Vagina (tissue), 2 donors: ENCODE results near the gene OPTC. TPM values are rescaled to one million over a fixed set of nuclear protein-coding genes. Genes with fewer than 3 reads are reported as not detected.
"Not testable (repeated sequence)": the region's sequence is repeated elsewhere in the genome, so short reads cannot be mapped to it uniquely, and the experiment has no call there.

ENCODE experiments used
- DNase-seq, 2 donors: peaks; one replicate each; pipeline ENCODE4 v3.0.0-alpha.2; 2017; ENCODE audit errors: extremely low spot score in 2 of 2
- H3K27ac ChIP-seq: fragments of 200-600 bp; sonication (generic); one replicate; pipeline ENCODE4 v1.5.1; 2019
- H3K27me3 ChIP-seq: fragments of 200-600 bp; sonication (generic); one replicate; pipeline ENCODE4 v1.5.1; 2019
- H3K36me3 ChIP-seq, 2 donors: fragments of 200-600 bp; sonication (generic); one replicate each; pipeline ENCODE4 v1.5.1; 2017 to 2019
- H3K4me1 ChIP-seq: fragments of 200-600 bp; sonication (generic); one replicate; pipeline ENCODE4 v1.5.1; 2019
- H3K4me3 ChIP-seq, 2 donors: fragments of 200-600 bp; sonication (generic); 1 replicate in 1 of 2; 2 replicates in 1 of 2; pipeline ENCODE4 v1.5.1; 2016 to 2019
- H3K9me3 ChIP-seq: fragments of 200-600 bp; sonication (generic); one replicate; pipeline ENCODE4 v1.5.1; 2019
- POLR2A ChIP-seq, 2 donors: fragments of 450-650 bp; IDR thresholded peaks; one replicate each; pipeline ENCODE4 v1.6.1; 2017; ENCODE audit warnings: antibody characterized with exemption in 2 of 2, mild to moderate bottlenecking in 2 of 2, moderate library complexity in 2 of 2
- POLR2AphosphoS5 ChIP-seq, 2 donors: sonication (generic); formaldehyde crosslinking; IDR thresholded peaks; one replicate each; pipeline ENCODE4 v1.9.0; 2017; ENCODE audit warnings: antibody characterized with exemption in 2 of 2, mild to moderate bottlenecking in 2 of 2, low read depth in 1 of 2; ENCODE audit not compliant: insufficient read depth in 1 of 2
- intact Hi-C: fragments of 100-400 bp; cut with DNase I; formaldehyde crosslinking; loops from one replicate; pipeline ENCODE4 v1.15.1; 2023
- total RNA-seq: library from RNA; depleted of rRNA; stranded (reverse); fragments of >200 nt; gene quantifications from one replicate; pipeline ENCODE4 v1.2.3, GENCODE V29; 2016
- TF ChIP-seq, protein P1 (sequence below), 3 experiments: fragments of 450-650 bp in 2 of 3; fragments of 200-600 bp in 1 of 3; sonication (generic) in 1 of 3; IDR thresholded peaks; one replicate each; pipeline ENCODE4 v1.5.1; 2017 to 2019; ENCODE audit warnings: antibody characterized with exemption in 3 of 3, mild to moderate bottlenecking in 2 of 3, moderate library complexity in 2 of 3

The OPTC gene, protein sequence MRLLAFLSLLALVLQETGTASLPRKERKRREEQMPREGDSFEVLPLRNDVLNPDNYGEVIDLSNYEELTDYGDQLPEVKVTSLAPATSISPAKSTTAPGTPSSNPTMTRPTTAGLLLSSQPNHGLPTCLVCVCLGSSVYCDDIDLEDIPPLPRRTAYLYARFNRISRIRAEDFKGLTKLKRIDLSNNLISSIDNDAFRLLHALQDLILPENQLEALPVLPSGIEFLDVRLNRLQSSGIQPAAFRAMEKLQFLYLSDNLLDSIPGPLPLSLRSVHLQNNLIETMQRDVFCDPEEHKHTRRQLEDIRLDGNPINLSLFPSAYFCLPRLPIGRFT
- total RNA-seq: not detected

DNA sequence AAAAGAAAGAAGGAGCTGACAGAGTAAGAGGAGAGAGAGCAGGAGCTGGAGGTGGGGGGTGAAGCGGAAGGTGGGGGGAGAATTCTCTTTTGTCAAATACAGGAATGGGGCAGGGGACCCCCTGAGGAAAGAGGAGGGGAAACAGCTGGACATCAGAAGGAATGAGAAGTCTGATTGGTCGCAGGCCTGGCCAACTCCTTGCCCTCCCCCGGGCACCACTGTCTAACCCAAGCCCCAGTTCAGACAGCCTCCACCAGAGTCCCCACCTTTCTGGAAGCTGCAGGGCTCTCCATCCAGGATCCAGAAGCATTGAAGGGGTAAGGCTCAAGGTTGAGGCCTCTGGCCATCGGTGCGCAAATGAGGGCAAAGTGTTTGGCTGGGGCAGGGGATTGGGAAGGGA, at the start of gene OPTC:
Gene OPTC (plus strand): TSS at position 253 of the 400 bp plus-strand sequence. CDS start 1,853 bp downstream, outside the sequence.
- no peaks in the 10 kb centered on the region for H3K9me3 ChIP-seq
- intact Hi-C loops: no loop called here
- no peak within 1 kb of the TSS for H3K27ac ChIP-seq
- H3K27me3 ChIP-seq: no peaks in the 10 kb centered on the region
- H3K4me1 ChIP-seq: peaks cover 10% of the 10 kb centered on the region
- TF ChIP-seq, protein P1, sequence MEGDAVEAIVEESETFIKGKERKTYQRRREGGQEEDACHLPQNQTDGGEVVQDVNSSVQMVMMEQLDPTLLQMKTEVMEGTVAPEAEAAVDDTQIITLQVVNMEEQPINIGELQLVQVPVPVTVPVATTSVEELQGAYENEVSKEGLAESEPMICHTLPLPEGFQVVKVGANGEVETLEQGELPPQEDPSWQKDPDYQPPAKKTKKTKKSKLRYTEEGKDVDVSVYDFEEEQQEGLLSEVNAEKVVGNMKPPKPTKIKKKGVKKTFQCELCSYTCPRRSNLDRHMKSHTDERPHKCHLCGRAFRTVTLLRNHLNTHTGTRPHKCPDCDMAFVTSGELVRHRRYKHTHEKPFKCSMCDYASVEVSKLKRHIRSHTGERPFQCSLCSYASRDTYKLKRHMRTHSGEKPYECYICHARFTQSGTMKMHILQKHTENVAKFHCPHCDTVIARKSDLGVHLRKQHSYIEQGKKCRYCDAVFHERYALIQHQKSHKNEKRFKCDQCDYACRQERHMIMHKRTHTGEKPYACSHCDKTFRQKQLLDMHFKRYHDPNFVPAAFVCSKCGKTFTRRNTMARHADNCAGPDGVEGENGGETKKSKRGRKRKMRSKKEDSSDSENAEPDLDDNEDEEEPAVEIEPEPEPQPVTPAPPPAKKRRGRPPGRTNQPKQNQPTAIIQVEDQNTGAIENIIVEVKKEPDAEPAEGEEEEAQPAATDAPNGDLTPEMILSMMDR (IDR thresholded peaks at IDR 0.05): no peak
- no peak for TF ChIP-seq POLR2AphosphoS5 (IDR thresholded peaks at IDR 0.05; ENCODE audit: insufficient read depth in 1 of 2, low read depth in 1 of 2)
- no peak for TF ChIP-seq POLR2A (IDR thresholded peaks at IDR 0.05)
- no peak within 1 kb of the TSS for H3K4me3 ChIP-seq
- H3K36me3 ChIP-seq: no peaks in the 10 kb centered on the region
- no peak for DNase-seq

DNA sequence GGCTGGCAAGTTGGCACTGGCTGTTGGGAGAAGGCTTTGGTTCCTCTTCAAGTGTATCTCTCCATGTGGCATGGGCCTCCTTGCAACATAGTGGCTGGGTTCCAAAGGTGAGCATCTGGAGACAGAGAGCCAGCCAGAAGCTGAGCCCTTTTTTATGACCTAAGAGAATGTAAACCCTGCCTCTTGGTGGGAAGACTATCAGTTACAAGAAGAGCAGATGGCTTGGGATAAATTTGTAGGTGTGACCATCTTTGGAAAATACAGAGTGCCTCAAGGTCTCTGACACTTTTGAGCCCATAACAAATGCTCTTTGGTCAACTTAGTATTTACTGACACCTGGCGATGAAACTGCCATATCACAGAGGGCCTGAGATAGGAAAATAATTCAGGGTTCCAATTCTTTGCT, 49.8 kb upstream of the OPTC start:
- H3K27ac ChIP-seq: no peak overlapping the region
- no peaks in the 10 kb centered on the region for H3K27me3 ChIP-seq
- DNase-seq: no peak
- intact Hi-C loops: loop anchor here (5.0 kb wide), 4 partner anchors 37 to 102 kb away; no protein-coding TSS in a partner anchor
- H3K4me3 ChIP-seq: no peak overlapping the region
- TF ChIP-seq POLR2AphosphoS5 (IDR thresholded peaks at IDR 0.05; ENCODE audit: insufficient read depth in 1 of 2, low read depth in 1 of 2) (no peak), POLR2A (IDR thresholded peaks at IDR 0.05) (no peak)
- TF ChIP-seq, protein P1 (IDR thresholded peaks at IDR 0.05): no peak
- H3K36me3 ChIP-seq: no peaks in the 10 kb centered on the region
- no peaks in the 10 kb centered on the region for H3K9me3 ChIP-seq
- H3K4me1 ChIP-seq: peaks cover 34% of the 10 kb centered on the region

DNA sequence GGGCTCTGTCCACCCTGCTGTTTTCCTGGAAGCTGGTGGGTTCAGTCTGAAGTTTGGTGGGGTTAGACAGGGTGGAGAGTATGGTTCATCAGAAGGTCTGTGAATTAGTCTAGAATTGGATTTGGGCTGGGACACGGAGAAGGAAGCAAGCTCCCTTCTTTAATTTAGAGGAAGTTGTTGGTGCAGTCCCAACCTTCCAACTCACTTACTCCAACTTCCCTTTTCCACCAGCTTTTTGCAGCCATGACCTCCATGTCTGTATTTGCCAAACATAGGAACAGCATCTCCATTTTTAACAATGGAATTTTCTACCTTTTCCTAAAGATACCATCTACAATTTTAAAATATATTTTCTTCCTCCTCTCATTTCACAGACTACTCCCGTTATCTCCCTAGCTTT, 46.8 kb upstream of the OPTC start:
- no peaks in the 10 kb centered on the region for H3K36me3 ChIP-seq
- peaks cover 30% of the 10 kb centered on the region for H3K4me1 ChIP-seq
- no peak for DNase-seq
- H3K27me3 ChIP-seq: no peaks in the 10 kb centered on the region
- H3K4me3 ChIP-seq: no peak overlapping the region
- TF ChIP-seq, protein P1 (IDR thresholded peaks at IDR 0.05): no peak
- TF ChIP-seq POLR2A (IDR thresholded peaks at IDR 0.05) (no peak), POLR2AphosphoS5 (IDR thresholded peaks at IDR 0.05; ENCODE audit: insufficient read depth in 1 of 2, low read depth in 1 of 2) (no peak)
- no peaks in the 10 kb centered on the region for H3K9me3 ChIP-seq
- intact Hi-C loops: no loop called here
- peak overlapping the region; percentile 88 for H3K27ac ChIP-seq

DNA sequence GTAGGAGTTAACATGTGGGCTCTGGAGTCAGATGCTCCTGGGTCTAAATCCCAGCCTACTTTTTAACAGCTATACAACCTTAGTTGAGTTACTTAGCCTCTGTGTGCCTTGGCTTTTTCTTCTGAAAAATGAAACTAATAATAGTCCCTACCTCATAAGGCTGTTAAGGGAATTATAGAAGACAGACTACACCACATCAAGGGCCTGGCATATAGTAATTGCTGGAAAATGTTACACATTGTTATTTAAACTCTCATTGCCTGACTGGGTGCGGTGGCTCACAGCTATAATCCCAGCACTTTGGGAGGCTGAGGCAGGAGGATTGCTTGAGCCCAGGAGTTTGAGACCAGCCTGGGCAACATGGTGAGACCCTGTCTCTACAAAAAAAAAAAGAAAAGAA, 46.4 kb upstream of the OPTC start:
- intact Hi-C loops, H3K36me3 ChIP-seq, H3K4me3 ChIP-seq, H3K27me3 ChIP-seq, DNase-seq, H3K9me3 ChIP-seq: not testable (repeated sequence)
- H3K4me1 ChIP-seq: peaks cover 30% of the 10 kb centered on the region
- H3K27ac ChIP-seq: peak overlapping the region; percentile 88

DNA sequence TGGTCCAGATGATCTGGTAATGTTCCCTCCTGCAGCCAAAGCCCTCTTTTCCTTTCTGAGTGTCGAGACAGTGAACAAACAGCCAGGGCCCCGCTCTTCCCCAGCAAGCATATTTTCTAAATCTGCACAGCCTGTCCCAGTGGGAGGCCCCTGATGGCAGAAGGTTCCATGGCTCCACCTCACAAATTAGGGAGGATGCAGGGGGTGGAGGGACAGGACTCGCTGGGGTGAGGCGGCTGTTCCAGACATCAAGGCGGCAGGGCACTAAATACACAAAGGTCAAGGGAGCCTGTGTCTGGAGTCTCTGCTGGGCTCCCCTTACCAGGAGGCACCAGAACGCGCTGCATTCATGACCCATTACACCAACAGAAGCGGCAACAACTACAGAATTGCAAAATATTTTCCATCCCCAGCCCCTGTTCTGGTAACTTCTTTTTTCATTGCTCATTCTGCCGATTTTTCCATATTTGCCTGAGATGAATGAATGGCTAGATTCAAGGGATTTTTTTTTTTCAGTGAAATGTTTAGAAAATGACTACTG, 45.4 kb upstream of the OPTC start:
- DNase-seq: no peak
- TF ChIP-seq, protein P1 (IDR thresholded peaks at IDR 0.05): no peak
- TF ChIP-seq POLR2A (IDR thresholded peaks at IDR 0.05) (peak in 1 of 2 donors; percentile 17), POLR2AphosphoS5 (IDR thresholded peaks at IDR 0.05; ENCODE audit: insufficient read depth in 1 of 2, low read depth in 1 of 2) (peak; percentile 77 to 83)
- H3K4me1 ChIP-seq: peaks cover 36% of the 10 kb centered on the region
- H3K9me3 ChIP-seq: no peaks in the 10 kb centered on the region
- no peak overlapping the region for H3K4me3 ChIP-seq
- H3K27ac ChIP-seq: peak overlapping the region; percentile 88
- intact Hi-C loops: loop anchor here (2.0 kb wide), 1 partner anchor 60 kb away; no protein-coding TSS in a partner anchor
- no peaks in the 10 kb centered on the region for H3K27me3 ChIP-seq
- no peaks in the 10 kb centered on the region for H3K36me3 ChIP-seq
